GM06990 (cell line): ENCODE data around the gene SPATC1L.

Experiments used
- DNase-seq: peaks from one replicate; pipeline ENCODE4 v3.0.0-alpha.2; 2011; ENCODE audit not compliant: insufficient read length; ENCODE audit errors: extremely low read depth
- H3K27me3 ChIP-seq: replicated peaks from 2 replicates; pipeline ENCODE4 v1.6.0; 2011; ENCODE audit warnings: low read length; ENCODE audit not compliant: control insufficient read depth, insufficient read depth
- H3K36me3 ChIP-seq: 2 replicates; pipeline ENCODE4 v1.5.1; 2011; ENCODE audit warnings: low read length; ENCODE audit not compliant: control insufficient read depth, insufficient read depth
- H3K4me3 ChIP-seq: replicated peaks from 2 replicates; pipeline ENCODE4 v1.5.1; 2011; ENCODE audit warnings: low read depth, mild to moderate bottlenecking, control low read depth, low read length
- CTCF ChIP-seq: IDR thresholded peaks from 2 replicates; pipeline ENCODE4 v1.5.1; 2011; ENCODE audit warnings: low read length, control low read depth, mild to moderate bottlenecking, inconsistent platforms; ENCODE audit not compliant: insufficient read depth, poor library complexity, severe bottlenecking

The SPATC1L gene

GRCh38 chr21:46114963-46115362 is 69.3 kb downstream of the SPATC1L start:
- DNase-seq = no peak
- Histone ChIP-seq H3K4me3 (no peak overlapping the region), H3K27me3 (no peaks in the 10 kb centered on the region), H3K36me3 (no peaks in the 10 kb centered on the region)
- TF ChIP-seq CTCF = no peak

GRCh38 chr21:46113497-46114176 is 70.6 kb downstream of the SPATC1L start:
- Histone ChIP-seq H3K36me3 (no peaks in the 10 kb centered on the region), H3K27me3 (no peaks in the 10 kb centered on the region), H3K4me3 (no peak overlapping the region)
- no peak for TF ChIP-seq CTCF
- DNase-seq = no peak

- H3K36me3 ChIP-seq = no peaks in the 10 kb centered on the region
- DNase-seq = no peak
- TF ChIP-seq CTCF = no peak
- no peak overlapping the region for H3K4me3 ChIP-seq
- H3K27me3 ChIP-seq = no peaks in the 10 kb centered on the region
Measured at GRCh38 chr21:46112725-46113215, 71.5 kb downstream of the SPATC1L start.

- no peak for TF ChIP-seq CTCF
- H3K27me3 ChIP-seq = no peaks in the 10 kb centered on the region
- H3K36me3 ChIP-seq = no peaks in the 10 kb centered on the region
- no peak overlapping the region for H3K4me3 ChIP-seq
- DNase-seq = no peak
Measured at GRCh38 chr21:46111857-46112724, 72.2 kb downstream of the SPATC1L start.

GRCh38 chr21:46111193-46111571 is 73.1 kb downstream of the SPATC1L start:
- Histone ChIP-seq H3K4me3 (no peak overlapping the region), H3K27me3 (no peaks in the 10 kb centered on the region), H3K36me3 (no peaks in the 10 kb centered on the region)
- no peak for TF ChIP-seq CTCF
- DNase-seq = no peak
